ENCODE measurements around the gene RPRM.
"Not testable (repeated sequence)": the region's sequence is repeated elsewhere in the genome, so short reads cannot be mapped to it uniquely, and the experiment has no call there.

Gene RPRM

DNA sequence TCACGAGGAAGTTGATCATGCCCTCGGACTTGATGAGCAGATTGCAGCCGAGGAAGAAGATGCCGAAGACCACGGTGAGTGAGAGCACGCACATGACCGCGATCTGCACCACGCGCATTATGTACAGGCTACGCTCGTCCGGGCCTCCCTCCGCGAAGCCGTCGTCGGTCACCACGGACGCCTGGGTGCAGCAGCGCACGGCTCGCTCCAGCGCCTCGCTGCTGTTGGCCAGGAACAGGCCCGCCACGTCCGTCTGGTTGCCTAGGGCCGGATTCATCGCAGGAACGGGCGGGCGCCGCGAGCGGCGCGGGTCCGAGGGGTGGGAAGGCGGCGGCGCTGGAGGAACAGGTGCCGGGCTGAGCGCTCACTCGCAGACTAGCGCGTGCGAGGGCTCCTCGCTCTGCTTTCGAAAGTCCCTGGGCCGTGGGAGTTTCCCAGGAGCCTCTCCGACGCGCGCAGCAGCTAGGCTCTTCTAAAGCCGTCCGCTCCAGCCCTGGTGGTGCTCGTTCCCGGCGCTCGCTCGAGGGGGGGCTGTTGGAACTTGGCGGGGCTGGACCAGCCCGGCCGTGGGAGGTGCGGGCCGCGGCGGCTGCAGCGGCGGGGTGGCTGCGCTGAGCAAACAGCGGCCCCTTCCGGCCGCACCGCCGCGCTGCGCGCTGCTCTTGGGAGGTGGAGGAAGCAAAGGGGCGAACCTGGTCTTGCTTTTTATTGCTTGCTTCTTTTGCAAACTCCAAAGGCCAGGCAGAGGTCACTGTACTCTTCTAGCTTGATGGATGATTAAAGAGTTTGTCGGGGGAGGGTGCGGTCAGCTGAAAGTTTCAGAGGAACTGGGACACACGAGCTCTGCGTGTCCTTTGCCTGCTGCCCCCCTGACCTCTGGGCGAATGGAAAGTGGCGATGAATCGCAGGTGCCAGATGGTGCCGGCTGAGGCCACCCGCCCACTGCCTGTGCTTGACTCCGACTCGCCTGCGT lies at the start of gene RPRM:
Gene RPRM (minus strand): TSS at position 474 of the 973 bp plus-strand sequence. CDS start 197 bp downstream, at position 277.
- peak; percentile 93 for DNase-seq

DNA sequence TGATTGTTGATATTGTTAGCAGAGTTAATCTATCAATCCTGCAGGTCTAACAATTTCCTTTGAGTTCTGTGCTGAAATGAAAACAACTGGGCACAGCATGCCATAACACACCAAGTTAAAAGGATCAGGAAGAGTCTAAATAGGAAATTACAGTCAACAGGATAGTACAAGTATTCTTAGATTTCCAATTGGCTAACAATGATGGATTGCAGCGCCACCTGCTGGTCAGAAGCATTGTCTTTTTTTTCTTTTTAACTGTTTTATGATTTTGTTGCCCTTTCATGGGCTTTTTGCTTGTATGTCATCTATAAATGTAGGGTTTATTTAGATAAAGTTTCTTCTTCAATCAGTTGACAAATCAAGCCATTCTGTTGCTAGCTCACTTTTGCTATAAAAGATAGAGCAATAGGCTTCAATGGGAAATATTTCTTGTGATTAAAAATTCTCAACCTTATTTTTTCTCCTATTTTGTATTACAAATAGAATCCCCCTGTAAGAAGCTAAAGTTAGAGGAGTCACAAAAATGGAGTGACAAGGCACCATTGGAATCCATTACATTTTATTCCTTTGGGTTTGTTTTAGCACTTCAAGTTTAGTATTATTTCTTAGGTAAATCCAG lies 40.8 kb upstream of the RPRM start:
- peak; percentile 88 for DNase-seq

DNA sequence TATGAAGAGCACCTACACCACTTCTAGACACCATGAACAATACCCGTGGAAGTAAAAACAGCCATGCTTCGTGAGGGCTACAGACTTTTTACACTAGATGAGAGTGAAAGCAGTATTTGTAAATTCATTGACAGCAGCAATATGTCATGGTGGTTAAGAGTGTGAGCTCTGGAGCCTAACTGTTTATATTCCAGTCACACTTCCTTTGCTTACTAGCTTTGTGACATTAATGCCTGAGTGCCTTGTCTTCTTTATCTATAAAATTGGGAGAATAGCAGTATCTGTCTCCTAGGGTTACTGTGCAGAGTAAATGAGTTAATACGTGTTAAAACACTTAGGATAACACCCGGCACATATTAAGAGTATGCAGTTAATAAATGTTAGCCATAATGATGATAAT lies 33.8 kb upstream of the RPRM start:
- no peak for DNase-seq

GRCh38 chr2:153510996-153511395 lies 32.4 kb upstream of the RPRM start:
- no peak for DNase-seq

GRCh38 chr2:153509133-153509532 lies 30.6 kb upstream of the RPRM start:
- no peak for DNase-seq

DNA sequence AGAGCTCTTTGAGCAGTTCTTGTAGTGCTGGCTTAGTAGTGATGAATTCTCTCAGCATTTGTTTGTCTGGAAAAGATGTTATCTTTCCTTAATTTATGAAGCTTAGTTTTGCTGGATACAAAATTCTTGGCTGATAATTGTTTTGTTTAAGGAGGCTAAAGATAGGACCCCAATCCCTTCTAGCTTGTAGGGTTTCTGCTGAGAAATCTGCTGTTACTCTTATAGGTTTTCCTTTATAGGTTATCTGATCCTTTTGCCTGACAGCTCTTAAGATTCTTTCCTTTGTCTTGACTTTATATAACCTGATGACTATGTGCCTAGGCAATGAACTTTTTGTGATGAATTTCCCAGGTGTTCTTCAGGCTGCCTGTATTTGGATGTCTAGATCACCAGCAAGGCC lies 27.9 kb upstream of the RPRM start:
- DNase-seq = not testable (repeated sequence)

DNA sequence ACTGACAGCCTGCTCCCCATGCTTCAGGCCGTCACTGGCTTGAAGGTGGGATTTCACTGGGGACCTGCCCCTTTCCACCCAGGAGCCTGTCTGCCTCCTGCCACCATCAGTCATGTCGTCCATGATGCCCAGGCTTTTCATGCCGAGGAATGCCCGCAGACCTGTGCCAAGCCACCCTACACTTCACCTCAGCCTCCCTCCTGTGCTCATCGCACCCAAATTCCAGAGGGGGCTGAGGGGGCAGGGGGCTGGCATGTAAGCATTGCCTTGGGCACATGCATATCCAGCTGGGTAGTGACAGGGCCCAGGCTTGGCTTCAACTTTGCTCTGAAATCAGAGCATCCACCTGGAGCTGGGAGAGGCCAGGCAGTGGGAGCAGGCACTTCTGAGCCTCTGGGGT lies 20.9 kb upstream of the RPRM start:
- DNase-seq = no peak

- DNase-seq = no peak
These were observed 19.5 kb upstream of the RPRM start for GRCh38 chr2:153497938-153498629.

GRCh38 chr2:153495725-153496124 lies 17.2 kb upstream of the RPRM start:
- DNase-seq = no peak

DNA sequence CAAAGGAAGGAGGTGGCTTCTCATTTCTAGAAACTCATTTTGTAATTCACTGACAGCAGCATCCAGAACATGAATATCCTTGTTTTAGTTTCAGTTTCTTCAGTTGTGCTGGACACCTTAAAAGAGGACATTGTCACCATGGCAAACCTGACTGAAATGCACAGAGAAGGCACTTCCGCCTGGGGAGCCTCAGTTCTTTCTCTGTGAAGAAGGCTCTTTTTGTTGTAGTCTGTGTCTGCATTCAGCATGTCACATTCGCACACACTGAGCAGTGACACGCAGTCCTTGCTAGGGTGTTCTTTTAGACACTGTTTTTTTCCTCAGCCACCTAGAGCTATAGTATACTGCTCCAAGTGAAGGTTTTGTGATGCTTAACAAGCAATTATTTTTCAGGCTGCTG lies 9.5 kb upstream of the RPRM start:
- DNase-seq = peak; percentile 54

GRCh38 chr2:153487448-153487847 lies 8.9 kb upstream of the RPRM start:
- DNase-seq = peak; percentile 57

DNA sequence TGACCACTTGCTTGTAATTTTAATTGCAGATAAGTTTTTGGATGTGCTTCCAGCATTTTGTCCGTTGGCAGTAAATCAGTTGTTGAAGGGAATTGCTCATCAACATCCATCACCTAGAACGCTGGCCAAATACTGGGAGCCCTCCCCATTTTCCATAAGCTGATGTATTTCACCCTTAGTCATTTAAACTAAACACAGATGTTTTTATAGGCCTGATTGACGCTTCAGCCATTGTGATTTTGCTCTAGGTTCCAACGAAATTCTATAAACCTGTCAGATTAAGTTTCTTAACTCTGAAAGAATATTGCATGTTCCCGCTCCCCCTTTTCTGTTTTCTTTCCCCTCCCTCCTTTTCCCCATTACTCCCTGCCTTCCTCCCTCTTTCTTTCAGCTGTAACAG lies 1.0 kb upstream of the RPRM start:
- peak; percentile 29 for DNase-seq

- DNase-seq = no peak
These were observed 800 bp downstream of the RPRM start for GRCh38 chr2:153477636-153478288.

GRCh38 chr2:153476816-153477635 lies 1.5 kb downstream of the RPRM start:
- DNase-seq = peak; percentile 75

DNA sequence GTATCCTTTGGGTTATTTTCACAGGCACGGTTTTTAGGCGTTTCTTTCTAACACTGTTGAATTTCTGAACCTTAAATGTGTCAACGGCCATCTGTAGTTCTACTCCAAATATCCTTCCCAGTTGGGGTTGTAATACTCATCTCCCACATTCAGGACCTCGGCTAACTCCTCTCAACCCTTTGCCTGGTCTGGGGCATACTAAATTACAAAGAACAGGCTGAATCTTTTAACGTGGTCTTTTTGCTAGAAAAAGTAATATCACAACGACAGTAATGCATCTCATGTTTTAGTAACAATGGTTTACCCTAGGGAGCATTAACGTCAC lies 2.1 kb downstream of the RPRM start:
- peak; percentile 50 for DNase-seq

DNA sequence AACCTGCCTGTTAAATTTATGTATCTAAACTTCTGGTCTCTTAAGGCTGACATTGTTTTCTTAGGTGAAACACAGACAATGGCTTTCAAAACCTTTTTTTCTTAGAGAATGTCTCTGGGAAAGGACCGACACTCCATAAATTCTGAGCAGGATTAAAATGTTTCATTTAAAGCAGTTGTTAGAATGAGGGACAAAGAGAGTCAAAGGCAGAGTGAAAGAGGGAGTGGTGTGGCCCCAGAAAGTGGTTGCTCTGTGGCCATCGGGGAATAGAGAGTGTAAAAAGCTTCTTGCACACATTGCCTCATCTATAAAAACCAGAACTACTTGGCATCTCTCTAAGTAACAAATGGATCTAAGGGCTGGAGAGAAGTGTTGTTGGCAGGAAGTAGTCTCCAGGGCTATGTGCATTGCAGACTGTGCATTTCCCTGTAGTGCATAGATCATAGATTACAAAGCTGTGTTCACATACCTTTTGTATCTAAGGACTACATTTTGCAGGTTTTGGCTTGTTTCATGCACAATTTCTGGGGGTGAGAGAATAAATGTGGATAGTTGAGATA lies 3.6 kb downstream of the RPRM start:
- DNase-seq = peak; percentile 71

DNA sequence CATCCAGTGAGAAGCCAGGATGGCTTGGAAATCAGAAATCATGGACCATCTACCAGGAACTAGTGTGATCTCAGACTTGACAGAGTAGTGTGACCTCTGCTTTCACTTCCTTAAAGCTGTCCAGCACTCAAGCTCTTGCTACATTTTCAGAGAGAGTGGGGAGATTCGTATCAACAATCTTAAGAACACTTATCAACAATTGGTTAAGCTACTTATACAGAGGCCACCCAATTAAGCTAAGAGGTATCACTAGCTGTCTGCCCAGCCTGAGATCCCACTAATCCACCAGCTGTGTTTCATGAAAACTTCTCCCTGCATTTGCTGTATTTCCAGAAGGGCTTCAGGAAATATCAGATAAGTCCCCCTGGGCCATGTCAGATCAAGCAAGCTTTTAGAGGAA lies 4.2 kb downstream of the RPRM start:
- DNase-seq = no peak

GRCh38 chr2:153470867-153471266 lies 7.7 kb downstream of the RPRM start:
- DNase-seq = no peak

GRCh38 chr2:153464395-153464794 lies 14.2 kb downstream of the RPRM start:
- no peak for DNase-seq

DNA sequence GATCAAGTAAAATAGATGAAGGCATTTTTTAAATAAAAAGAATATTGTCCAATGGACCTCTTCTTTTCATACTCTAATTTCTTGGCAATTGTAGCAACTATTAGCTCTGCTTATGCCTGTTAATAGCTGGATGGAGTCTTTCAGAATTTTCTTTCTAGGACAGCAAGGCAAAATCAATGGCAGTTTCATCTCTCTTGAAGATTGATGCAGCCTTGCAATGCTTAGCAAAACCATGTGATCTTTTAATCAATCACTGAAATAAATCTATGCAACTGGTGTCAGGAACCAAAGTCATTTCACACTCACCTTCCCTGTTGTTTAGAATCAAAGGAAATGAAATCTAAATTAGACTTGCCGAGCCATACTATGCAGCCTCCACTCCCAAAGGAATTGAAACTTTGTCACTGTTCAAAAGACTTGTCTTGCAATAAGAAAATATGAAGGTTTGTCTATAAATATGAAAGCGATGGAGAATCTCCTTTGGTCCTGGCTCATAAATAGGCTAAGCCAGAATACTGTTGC lies 16.2 kb downstream of the RPRM start:
- no peak for DNase-seq

DNA sequence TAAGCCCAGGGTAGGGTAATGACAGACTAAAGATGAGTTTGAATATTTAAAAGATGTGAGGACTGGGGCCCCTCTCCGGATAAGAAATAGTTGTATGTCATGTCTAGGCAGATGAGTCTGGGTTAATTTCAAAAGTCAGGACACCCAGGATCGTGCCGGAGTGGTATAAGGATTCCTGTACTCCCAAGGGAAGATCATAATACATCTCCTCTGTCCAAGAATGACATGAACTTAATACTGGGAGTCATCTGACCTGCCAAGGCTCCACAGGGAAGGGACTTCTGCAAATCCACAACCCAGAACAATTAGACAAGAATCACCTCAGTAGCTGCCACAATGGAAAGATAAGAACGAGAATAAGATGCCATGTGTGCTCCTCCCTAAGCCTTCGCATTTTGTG lies 17.1 kb downstream of the RPRM start:
- DNase-seq = no peak

- DNase-seq = no peak
These were observed 22.7 kb downstream of the RPRM start for GRCh38 chr2:153455861-153456260.

Data from eye (tissue), 1 donor.